Left lung (tissue), 10 donors: ENCODE measurements around the gene TCAIM. TPM values are rescaled to one million over a fixed set of nuclear protein-coding genes. Genes with fewer than 3 reads are reported as not detected.
"Not testable (repeated sequence)": the region's sequence is repeated elsewhere in the genome, so short reads cannot be mapped to it uniquely, and the experiment has no call there.

Experiments used
- ATAC-seq: fragments of 200-7000 bp; cut with Tn5 transposase; one replicate; pipeline ENCODE4 v1.9.1; 2020; ENCODE audit warnings: moderate library complexity
- DNase-seq, 4 donors: peaks; one replicate each; pipeline ENCODE4 v3.0.0-alpha.2; 2013 to 2020
- H3K27ac ChIP-seq, 2 donors: fragments of 200-600 bp; sonication (generic) in 1 of 2; one replicate each; pipeline versions ENCODE4 v1.5.0 to v1.8.0; 2020 to 2021
- H3K27me3 ChIP-seq, 2 donors: fragments of 200-600 bp; sonication (generic) in 1 of 2; one replicate each; pipeline versions ENCODE4 v1.5.0 to v1.8.0; 2020 to 2021
- H3K36me3 ChIP-seq, 2 donors: fragments of 200-600 bp; sonication (generic) in 1 of 2; one replicate each; pipeline versions ENCODE4 v1.5.0 to v1.8.0; 2020 to 2021
- H3K4me1 ChIP-seq, 2 donors: fragments of 200-600 bp; one replicate each; pipeline ENCODE4 v1.8.0; 2021
- H3K4me3 ChIP-seq, 2 donors: fragments of 200-600 bp; sonication (generic) in 1 of 2; one replicate each; pipeline versions ENCODE4 v1.5.0 to v1.8.0; 2020 to 2021; ENCODE audit warnings: mild to moderate bottlenecking in 1 of 2
- H3K9me3 ChIP-seq, 2 donors: fragments of 200-600 bp; sonication (generic) in 1 of 2; one replicate each; pipeline versions ENCODE4 v1.5.0 to v1.8.0; 2020 to 2021
- intact Hi-C, 2 donors: fragments of 100-400 bp; cut with DNase I; formaldehyde crosslinking; loops; one replicate each; pipeline versions ENCODE4 v1.11.2 to v1.14.2; 2022
- polyA plus RNA-seq, 6 donors: library from polyadenylated mRNA; unstranded; fragments of 120-200 nt; gene quantifications; one replicate each; pipeline ENCODE4 v1.2.1, GENCODE V29; 2013; ENCODE audit not compliant: insufficient read length in 6 of 6
- total RNA-seq, 2 donors: library from RNA; stranded (reverse); fragmentation: NEBNext Ultra II Directional; extraction: Animal tissue kit (Norgen Biotek cat#: 25700); gene quantifications; one replicate each; pipeline ENCODE4 v1.2.1, GENCODE V29; 2021
- TF ChIP-seq, protein P1 (sequence below), 2 donors: fragments of 200-600 bp; sonication (generic) in 1 of 2; IDR thresholded peaks; one replicate each; pipeline versions ENCODE4 v1.5.0 to v1.8.0; 2021; ENCODE audit warnings: antibody characterized with exemption in 2 of 2
- donor health status: DM: no; HTN: yes; CAD: no.
- donor health status: DM: no; HTN: no; CAD: no.

The TCAIM gene
- total and polyA plus RNA-seq, 8 donors, result 23.4 to 30.2 (median 25.6) TPM

DNA sequence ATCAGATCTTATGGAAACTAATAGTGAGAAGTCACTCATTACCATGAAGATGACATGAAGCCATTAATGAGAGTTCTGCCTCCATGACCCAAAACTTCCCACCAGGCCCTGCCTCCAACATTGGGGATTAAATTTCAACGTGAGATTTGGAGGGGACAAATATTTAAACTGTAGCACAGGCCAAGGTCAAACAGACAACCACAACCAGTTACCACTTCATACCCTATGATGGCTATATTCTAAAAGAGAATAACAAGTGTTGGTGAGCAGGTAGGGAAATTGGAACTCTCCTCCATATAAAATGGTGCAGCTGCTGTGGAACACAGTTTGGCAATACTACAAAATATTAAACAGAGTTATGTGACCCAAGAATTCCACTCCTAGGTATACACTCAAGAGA, 36.9 kb downstream of the TCAIM start:
- DNase-seq, result no peak
- intact Hi-C loops, result no loop called here
- no peak for ATAC-seq
- Histone ChIP-seq H3K27ac (no peak overlapping the region), H3K27me3 (no peaks in the 10 kb centered on the region), H3K4me1 (no peaks in the 10 kb centered on the region), H3K4me3 (no peak overlapping the region), H3K36me3 (peaks cover 4 to 19% of the 10 kb centered on the region in 2 donors), H3K9me3 (peaks cover 0 to 4% of the 10 kb centered on the region in 2 donors)
- TF ChIP-seq, protein P1, sequence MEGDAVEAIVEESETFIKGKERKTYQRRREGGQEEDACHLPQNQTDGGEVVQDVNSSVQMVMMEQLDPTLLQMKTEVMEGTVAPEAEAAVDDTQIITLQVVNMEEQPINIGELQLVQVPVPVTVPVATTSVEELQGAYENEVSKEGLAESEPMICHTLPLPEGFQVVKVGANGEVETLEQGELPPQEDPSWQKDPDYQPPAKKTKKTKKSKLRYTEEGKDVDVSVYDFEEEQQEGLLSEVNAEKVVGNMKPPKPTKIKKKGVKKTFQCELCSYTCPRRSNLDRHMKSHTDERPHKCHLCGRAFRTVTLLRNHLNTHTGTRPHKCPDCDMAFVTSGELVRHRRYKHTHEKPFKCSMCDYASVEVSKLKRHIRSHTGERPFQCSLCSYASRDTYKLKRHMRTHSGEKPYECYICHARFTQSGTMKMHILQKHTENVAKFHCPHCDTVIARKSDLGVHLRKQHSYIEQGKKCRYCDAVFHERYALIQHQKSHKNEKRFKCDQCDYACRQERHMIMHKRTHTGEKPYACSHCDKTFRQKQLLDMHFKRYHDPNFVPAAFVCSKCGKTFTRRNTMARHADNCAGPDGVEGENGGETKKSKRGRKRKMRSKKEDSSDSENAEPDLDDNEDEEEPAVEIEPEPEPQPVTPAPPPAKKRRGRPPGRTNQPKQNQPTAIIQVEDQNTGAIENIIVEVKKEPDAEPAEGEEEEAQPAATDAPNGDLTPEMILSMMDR (IDR thresholded peaks at IDR 0.05), result no peak

DNA sequence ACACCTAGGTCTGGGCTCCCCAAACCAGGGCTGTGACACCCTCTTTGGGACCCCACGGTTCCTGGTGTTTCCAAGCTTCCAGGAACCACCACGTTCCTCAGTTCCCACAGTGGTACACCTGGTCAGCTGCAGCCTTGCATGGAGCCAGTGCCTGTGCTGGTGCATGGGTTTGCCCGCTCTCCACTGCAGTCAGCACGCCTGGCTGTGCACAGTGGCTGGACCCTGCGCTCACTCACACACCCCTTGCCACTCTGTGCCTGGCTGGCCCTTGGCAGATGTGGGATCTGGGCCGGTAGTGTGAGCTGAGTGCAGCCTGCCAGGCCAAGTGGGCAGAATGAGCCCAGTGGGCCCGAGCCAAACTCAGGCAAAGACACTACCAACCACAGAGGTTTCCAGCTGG, 48.8 kb downstream of the TCAIM start:
- H3K4me3 ChIP-seq, result no peak overlapping the region
- intact Hi-C loops, result no loop called here
- no peaks in the 10 kb centered on the region for H3K27me3 ChIP-seq
- H3K36me3 ChIP-seq, result peaks cover 0 to 14% of the 10 kb centered on the region in 2 donors
- H3K4me1 ChIP-seq, result no peaks in the 10 kb centered on the region
- no peak for DNase-seq
- no peak overlapping the region for H3K27ac ChIP-seq
- peaks cover 0 to 24% of the 10 kb centered on the region in 2 donors for H3K9me3 ChIP-seq
- ATAC-seq, result no peak
- TF ChIP-seq, protein P1 (IDR thresholded peaks at IDR 0.05), result no peak

DNA sequence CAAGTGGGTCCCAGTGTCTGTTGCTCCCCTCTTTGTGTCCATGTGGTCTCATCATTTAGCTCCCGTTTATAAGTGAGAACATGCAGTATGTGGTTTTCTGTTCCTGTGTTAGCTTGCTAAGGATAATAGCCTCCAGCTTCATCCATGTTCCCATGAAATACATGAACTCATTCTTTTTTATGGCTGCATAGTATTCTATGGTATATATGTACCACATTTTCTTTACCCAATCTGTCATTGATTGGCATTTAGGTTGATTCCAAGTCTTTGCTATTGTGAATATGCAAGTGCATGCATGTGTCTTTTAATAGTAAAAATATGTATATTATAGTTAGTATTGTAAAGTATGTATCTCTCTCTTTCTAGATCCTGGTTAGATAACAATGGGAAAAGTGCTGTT, 53.9 kb downstream of the TCAIM start:
- H3K36me3 ChIP-seq, result peaks cover 0 to 17% of the 10 kb centered on the region in 2 donors
- intact Hi-C loops, result no loop called here
- H3K27me3 ChIP-seq, result no peaks in the 10 kb centered on the region
- H3K9me3 ChIP-seq, result peaks cover 0 to 2% of the 10 kb centered on the region in 2 donors
- TF ChIP-seq, protein P1 (IDR thresholded peaks at IDR 0.05), result no peak
- no peaks in the 10 kb centered on the region for H3K4me1 ChIP-seq
- no peak overlapping the region for H3K27ac ChIP-seq
- DNase-seq (no peak), ATAC-seq (no peak)
- H3K4me3 ChIP-seq, result no peak overlapping the region

DNA sequence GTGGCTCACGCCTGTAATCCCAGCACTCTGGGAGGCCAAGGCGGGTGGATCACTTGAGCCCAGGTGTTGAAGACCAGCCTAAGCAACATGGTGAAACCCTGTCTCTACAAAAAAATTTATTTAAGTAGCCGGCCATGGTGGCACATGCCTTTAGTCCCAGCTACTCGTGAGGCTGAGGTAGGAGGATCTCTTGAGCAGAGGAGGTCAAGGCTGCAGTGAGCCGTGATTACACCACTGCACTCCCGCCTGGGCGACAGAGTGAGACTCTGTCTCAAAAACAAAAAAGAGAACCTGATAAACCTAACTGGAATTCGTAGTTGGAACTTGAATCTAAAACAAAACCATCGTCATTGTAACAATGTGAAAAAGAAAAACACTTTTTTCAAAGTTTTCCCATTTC, 57.1 kb downstream of the TCAIM start:
- no peaks in the 10 kb centered on the region for H3K27me3 ChIP-seq
- TF ChIP-seq, protein P1 (IDR thresholded peaks at IDR 0.05), result no peak
- H3K4me1 ChIP-seq, result no peaks in the 10 kb centered on the region
- no peak overlapping the region for H3K4me3 ChIP-seq
- H3K9me3 ChIP-seq, result no peaks in the 10 kb centered on the region
- DNase-seq, result no peak
- intact Hi-C loops, result no loop called here
- ATAC-seq, result no peak
- peaks cover 0 to 16% of the 10 kb centered on the region in 2 donors for H3K36me3 ChIP-seq
- H3K27ac ChIP-seq, result no peak overlapping the region

DNA sequence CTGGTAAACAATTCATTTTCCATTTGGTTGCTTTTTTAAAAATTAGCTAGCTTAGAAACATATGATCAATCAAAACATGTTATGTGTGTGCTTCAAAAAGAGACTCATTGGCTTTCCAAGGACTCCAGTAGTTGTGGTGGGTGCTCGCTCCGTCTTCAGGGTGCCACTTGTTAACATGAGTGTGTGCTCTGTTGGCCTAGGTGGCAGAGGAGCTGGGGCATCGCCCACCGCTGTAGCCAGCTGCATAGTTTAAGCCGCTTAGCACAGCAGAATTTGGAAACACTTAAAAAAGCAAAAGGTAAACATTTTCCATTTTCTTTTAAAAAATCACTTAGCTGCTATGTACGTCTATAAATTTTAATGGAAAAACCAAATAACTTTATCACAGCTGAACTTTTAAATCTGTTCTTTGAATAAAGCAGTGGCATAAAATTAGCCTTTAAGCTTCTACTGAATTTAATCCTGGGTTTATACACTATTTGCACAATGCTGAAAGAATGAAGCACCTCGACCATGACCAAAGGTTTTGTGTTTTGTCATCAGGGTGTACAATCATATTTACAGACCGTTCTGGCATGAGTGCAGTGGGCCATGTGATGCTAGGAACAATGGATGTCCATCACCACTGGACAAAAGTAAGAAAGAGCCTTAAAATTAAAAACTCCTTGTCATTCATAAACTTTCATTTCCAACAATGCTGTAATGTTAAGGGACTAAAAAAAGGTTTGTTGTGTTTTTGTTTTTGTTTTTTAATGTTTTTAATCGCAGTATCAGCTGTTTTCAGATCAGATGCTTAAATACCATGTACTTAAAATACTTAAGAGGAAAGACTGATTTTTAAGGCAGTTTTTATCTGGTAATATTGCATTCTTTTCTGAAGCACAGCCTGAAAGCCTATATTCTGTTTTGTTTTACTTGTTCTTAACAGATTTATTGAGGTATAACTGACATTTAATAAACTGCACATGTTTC, 57.9 kb downstream of the TCAIM start:
- intact Hi-C loops, result no loop called here
- Histone ChIP-seq H3K27ac (no peak overlapping the region), H3K36me3 (peaks cover 0 to 17% of the 10 kb centered on the region in 2 donors)

DNA sequence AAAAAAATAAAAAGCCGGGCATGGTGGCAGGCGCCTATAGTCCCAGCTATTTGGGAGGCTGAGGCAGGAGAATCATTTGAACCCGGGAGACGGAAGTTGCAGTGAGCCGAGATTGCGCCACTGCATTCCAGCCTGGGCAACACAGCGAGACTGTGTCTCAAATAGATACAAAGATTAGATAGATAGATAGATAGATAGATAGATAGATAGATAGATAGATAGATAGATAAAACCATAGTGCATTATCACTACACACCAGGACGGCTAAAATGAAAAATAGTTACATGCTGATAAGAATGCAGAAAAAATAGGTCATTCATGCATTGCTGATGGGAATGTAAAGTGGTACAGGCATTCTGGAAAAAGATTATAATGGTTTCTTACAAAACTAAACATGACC, 59.7 kb downstream of the TCAIM start:
- intact Hi-C loops, ATAC-seq, DNase-seq: not testable (repeated sequence)

More for the DNA sequence above, 57.9 kb downstream of the TCAIM start:
- no peaks in the 10 kb centered on the region for H3K4me1 ChIP-seq
- TF ChIP-seq, protein P1 (IDR thresholded peaks at IDR 0.05), result no peak
- no peaks in the 10 kb centered on the region for H3K27me3 ChIP-seq
- no peak for ATAC-seq
- no peak for DNase-seq
- H3K9me3 ChIP-seq, result no peaks in the 10 kb centered on the region
- no peak overlapping the region for H3K4me3 ChIP-seq

More for the DNA sequence above, 59.7 kb downstream of the TCAIM start:
- H3K4me3 ChIP-seq, H3K27ac ChIP-seq, H3K4me1 ChIP-seq, H3K9me3 ChIP-seq, H3K27me3 ChIP-seq: not testable (repeated sequence)
- peaks cover 0 to 26% of the 10 kb centered on the region in 2 donors for H3K36me3 ChIP-seq
